Activated CD8-positive, alpha-beta memory T cell treated with anti-CD3 and anti-CD28 coated beads, Interleukin-2, amount 50 U/mL, for 48 hours (primary cell): ENCODE results near the gene MTIF3.
A peak's percentile ranks its signal among the peaks of the same experiment; 100 is the strongest.

Experiments
- DNase-seq: peaks from one replicate; pipeline ENCODE4 v3.0.0-alpha.2; 2020

MTIF3 gene

GRCh38 chr13:27450921-27451471 lies 632 bp upstream of the MTIF3 start:
- peak; percentile 71 for DNase-seq

DNA sequence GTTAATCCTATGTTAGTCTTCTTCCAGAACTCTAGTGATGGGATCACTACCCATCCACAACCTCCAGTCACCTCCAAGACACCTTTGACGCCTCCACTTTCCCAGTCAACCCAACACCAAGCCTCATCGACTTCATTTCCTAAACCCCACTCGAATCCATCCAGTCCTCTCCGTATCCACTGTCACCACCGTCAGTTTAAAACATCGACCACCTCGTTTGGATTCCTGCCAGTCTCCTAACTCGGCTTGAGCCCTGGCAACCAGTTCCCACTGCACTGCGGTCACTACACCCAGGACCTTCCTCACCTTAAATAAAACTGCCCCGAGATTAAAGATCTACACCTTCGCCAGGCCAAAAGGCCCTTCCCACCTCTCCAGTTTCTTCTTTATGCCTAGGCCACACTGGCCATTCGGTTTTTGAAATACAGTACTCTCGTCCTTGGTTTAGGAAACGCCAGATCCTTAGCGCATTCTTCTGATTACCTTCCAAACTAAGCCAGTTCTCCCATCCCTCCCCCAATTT lies 1.2 kb downstream of the MTIF3 start:
- DNase-seq, result no peak

DNA sequence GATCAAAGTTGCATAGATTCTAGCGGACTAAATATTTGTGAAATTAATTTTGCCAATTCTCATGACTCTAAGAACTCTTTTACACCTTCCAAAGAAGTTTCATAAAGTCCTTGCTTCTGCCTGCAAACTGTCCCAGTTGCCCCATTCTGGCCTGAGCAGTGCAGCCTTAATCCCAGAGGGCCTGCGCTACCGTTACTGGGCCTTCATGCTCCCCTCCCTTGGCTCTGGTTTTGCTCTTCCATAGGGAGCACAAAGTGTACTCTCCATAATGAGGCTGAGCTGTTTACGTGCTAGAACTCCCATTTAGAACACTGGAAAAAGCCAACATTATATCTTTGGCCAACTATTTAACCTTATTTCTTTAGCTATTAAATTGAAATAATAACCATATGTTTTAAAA lies 2.1 kb downstream of the MTIF3 start:
- no peak for DNase-seq

DNA sequence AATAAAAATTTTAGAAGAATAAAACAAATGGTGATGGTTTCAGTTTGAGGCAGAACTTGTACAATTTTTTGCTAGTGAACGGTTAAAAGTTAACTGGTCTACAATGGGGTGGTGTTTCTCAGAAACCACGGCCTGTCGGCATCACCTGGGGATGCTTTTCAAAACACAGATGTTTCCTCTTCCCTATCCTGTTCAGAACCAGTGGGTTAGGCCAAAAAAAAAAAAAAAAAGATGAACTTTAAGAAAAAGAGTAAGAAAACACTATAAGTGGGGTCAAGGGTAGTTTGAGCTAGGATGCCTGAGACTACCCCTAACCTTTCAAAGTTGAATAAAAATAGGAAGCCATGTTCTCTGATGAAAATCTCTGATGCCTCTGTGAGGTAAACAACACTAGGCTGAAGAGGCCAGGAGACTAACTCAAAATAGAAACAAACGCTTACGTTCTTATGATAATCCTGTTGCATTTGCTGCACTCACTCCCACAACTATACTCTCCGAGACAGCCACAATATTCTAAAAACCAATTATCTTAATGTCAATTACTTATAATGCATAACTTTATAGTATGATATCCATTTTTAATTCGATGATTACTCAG lies 3.3 kb downstream of the MTIF3 start:
- DNase-seq, result no peak

DNA sequence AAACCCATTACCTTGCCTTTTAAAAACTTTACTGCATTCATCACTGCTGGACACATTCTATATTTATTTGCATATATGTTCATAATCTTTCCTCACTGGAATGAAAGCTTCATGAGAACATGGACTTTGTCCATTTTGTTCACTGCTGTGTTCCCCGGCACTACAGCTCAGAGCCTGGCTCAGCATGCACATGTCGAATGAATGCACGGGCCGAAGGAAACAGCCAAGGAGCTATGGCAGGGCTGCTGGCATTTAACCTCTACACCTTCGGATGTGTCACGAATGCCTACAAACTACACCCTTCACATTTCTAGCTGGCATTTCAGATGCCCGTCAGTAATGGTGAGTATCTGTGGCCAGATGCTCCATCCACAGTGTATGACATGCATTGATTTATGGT lies 7.6 kb downstream of the MTIF3 start:
- no peak for DNase-seq

DNA sequence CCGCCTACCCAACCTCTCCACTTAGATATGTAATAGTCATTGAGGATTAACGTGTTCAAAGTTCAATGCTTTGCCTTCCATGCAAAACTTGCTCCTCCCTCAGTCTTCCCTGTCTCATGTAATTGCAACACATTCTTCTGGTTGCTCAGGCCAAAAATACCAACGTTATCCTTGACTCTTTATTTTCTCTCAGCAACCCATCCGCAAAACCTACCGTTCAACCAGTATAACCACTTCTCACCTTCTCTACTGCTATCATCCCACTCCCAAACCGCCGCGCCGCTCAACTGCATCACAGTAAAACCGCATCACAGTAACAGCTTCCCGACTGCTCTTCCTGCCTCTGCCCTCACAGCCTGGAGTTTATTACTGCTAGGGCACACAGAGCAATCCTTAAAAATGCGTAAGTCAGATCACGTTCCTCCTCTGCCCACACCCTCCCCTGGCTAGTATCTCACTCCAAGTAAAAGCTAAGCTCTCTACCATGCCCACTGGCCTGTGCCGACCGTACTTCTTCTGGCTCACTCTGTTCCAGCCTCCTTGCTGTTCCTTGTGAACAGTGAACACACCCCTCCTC lies 8.2 kb downstream of the MTIF3 start:
- no peak for DNase-seq

- no peak for DNase-seq
These were observed 10.0 kb downstream of the MTIF3 start for GRCh38 chr13:27440408-27440807.

DNA sequence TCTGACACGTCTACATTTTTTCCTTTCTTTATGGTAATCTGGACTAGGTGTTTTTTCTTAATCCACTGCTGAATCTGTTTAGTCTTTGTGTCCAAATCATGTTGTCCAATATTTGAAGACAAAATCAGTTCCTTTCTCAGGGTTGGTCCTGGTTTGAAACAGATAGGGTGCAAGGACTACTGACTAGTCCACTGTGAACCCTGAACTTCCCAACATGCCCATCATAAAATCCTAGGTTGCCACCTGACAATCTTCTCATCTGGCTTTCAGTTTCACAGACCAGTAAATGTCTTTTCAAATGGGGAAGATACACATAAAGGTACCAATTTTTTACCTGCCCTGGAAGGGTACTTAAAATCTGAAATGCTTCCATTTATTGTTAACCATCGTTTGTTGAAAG lies 13.2 kb downstream of the MTIF3 start:
- DNase-seq, result no peak

- DNase-seq, result no peak
These were observed 17.7 kb downstream of the MTIF3 start for GRCh38 chr13:27432611-27433210.

DNA sequence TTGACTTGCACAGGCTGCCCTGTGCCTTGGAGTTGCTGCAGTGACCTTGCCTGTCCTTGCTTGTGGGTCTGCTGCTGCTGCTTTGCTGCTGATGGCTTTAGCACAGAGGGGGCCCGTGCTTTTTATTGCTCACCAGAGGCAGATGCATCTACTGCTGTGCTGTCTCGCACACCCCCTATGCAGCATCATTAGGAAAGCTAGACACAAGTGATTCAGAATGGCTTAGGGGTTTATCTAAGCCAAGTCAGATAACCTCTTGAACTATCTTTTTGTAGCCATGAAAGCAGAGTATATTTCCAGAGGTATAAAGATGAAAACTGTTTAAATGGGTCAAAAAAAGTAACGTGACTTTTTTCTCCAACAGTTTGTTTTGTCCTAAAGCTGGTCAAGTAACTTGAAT lies 18.2 kb downstream of the MTIF3 start:
- no peak for DNase-seq

DNA sequence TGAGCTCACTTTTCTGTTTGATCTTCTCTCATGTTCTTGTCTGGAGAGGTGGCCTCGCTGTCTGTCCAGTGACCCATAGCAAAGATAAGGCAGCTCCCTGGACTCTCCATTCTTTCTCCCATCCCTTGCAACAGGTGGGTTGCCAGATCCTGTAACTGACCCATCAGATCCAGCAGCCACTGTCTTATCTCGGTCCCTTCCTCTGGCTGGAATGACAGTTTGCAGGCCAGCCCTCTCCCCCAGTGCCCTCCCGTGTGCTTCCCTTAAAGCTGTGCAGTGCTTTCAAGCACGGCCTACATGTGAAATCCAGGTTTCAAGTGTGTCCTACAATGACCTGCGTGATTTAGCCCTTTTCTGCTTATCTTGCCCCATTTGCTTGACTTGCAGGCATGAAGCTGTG lies 22.2 kb downstream of the MTIF3 start:
- DNase-seq, result no peak

GRCh38 chr13:27427641-27428040 lies 22.7 kb downstream of the MTIF3 start:
- no peak for DNase-seq

DNA sequence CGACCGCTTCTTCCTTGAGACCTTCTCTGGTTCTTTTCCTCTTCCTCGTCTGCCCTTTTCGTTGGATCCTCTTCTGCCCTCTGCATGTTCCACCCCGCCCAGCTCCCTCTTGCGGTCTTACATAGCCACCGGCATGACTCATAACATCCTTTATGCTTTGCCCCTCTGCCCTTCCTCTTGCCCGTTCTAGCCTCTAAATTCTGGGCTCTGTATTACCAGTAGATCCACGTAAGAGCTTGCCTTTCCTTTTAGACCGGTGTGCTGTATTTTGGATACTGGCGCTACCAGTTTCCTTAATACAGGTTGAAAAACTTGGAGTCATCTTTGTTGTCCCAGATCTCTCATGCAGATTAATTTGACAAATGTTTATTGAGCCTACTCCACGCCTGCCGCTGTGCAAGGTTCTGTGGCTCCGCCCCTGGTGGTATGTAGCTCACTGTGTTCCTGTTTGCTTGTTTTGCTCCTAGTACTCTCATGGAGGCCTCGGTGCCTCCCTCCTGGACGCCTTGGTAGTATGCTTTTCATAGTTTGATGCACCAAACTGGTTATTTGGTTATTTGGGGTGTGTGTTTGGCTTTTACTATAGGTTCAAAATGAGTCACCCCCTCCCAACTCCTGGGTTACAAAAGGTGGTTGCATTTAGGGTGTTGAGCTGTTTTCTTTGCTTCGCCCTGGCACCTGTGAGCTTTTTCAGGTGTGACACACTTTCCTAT lies 24.3 kb downstream of the MTIF3 start:
- peak; percentile 73 for DNase-seq

DNA sequence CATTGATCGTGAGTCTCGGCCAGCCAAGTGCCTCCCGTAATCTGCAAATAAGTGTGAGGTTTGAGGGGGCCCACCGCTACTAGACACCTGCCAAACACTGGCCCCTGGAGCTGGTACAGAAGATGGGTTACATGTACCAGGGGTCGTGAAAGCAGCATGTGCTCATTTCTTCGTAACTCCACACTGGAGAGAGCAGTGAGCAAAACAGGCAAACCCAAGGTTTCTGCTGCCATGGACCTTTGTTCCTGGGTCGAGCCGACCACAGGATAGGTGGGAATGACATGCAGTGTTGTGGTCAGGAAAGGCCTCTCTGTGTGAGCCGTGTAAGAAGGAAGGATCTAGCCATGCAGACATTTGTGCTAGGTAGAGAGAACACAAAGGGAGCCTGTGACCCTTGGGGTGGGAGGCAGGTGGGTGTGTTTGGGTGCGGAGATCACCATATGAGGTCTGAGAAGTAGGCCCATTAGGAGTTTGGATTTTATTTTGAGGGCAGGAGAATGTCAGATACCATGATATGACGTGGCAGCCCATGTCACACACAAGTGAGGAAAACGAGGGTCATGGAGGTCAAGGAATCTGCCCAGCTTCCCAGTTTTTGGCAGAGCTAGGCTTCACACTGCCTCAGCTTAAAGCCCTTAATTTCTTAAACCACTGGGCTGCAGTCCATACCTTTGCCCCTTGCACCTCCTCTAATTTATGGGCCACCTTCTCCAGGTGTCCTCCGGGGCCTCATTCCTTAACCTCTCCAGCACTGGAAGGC lies 25.0 kb downstream of the MTIF3 start:
- DNase-seq, result no peak

DNA sequence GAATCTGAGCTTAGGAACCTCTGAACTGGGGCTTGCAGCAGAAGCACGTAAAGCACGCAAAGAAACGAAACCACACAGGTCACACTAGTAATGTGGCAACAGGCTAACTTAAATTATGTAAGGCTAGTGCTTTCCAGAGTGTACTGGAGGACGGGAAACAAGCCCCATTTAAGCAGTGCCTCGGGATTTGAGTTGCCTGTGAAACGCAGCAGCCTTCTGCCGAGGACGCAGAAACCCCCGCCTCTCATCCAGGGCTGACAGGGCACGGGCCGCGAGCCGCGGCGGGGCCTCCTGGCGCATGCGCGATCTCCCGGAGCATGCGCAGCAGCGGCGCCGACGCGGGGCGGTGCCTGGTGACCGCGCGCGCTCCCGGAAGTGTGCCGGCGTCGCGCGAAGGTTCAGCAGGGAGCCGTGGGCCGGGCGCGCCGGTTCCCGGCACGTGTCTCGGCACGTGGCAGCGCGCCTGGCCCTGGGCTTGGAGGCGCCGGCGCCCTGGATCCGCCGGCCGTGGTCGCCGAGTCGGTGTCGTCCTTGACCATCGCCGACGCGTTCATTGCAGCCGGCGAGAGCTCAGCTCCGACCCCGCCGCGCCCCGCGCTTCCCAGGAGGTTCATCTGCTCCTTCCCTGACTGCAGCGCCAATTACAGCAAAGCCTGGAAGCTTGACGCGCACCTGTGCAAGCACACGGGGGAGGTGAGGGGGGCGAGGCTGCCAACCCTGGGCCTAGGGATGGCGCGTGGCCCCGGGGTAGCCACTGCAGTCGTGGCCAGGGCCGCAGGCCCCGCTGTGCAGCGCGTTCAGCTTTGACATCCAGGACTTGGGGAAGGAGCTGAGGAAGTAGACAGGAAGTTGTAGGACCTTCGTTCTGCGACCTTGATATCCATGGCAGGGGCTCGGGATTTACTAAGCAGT lies 25.9 kb downstream of the MTIF3 start, which contains the start of gene GTF3A:
GTF3A (plus strand) TSS at position 374 of the 912 bp plus-strand sequence.
- DNase-seq, result peak; percentile 95

GRCh38 chr13:27423333-27423732 lies 27.0 kb downstream of the MTIF3 start:
- no peak for DNase-seq

DNA sequence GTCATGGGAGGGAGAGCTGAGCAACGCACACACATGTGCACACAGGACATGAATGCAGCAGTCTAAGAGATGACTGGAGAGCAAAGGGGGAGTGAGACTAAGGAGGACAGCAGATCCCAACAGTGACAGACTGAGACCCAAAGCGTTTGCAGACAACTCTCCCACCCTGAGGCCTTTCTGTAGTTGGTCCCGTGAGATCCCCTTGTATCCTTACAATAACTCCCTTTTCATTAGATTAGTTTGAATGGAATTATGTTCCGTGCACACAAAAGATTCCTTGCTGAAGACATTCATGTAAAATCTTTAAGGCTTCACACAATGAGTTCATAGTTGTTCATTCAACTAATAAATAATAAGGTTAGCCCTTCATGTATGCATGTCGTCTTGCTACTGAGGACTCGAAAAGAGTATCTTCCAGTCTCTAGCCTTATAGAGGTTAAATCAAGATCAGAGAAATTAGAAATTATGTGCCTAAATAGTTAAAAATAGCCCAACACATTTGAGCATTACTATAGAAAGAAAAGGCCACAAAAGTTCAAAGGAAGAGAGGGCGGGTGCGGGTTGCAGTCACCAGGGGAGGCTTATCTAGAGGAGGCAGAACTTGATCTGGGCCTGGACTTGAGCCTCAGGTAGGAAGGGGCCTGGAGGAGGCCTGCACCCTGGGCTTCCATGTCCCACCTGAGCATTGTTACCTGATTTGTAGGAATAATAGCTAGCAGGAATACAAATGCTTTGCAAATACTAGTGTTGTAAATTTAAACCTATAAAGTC lies 29.1 kb downstream of the MTIF3 start:
- DNase-seq, result no peak

GRCh38 chr13:27419328-27419727 lies 31.0 kb downstream of the MTIF3 start:
- no peak for DNase-seq

DNA sequence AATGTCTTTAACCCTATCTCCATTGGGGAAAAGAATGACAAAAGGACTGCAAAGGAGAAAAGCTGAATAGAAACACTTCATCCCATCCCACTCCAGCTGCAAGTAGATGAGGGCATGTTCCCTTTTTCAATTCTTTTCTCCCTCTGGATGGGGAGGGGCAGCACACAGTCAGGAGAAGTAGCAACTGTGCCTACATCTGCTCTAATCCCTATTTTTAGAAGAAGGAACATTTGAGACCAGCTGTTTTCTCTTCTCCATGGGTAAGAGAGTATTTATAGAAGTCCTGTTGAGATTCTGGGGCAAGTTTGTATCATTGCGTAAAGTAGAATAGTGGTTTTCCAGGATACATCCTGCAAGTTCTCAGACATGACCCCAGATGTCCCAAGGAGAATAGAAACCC lies 35.2 kb downstream of the MTIF3 start:
- DNase-seq, result no peak

DNA sequence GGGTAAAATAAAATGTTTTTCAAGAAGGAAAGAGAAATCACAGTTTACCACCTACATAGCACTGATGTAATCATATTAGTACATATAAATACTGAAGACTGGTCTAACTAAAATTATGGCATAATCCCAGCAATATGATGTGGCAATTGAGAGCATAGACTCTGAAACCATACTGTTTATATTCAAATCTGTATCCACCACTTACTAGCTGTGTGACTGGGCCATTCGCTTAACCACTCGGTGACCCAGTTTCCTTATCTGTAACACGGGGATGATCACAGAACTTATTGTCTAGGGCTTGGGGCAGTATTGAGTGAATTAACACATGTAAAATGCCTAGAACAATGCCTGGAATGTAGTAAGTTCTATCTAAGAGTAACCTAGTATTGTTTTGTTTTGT lies 39.0 kb downstream of the MTIF3 start:
- DNase-seq, result no peak

- no peak for DNase-seq
These were observed 41.4 kb downstream of the MTIF3 start for GRCh38 chr13:27409013-27409412.
